Heart left ventricle (tissue), 13 donors: ENCODE results near the gene ZNF664.

Experiments used
- CTCF ChIP-seq, 12 donors: fragments of 200-600 bp; sonication (generic) in 4 of 12; IDR thresholded peaks; one replicate each; pipeline versions ENCODE4 v1.5.0 to v1.8.0; 2018 to 2022; ENCODE audit warnings: antibody characterized with exemption in 12 of 12, mild to moderate bottlenecking in 5 of 12
- POLR2A ChIP-seq, 2 donors: fragments of 450-650 bp; IDR thresholded peaks; one replicate each; pipeline ENCODE4 v1.6.1; 2017; ENCODE audit warnings: antibody characterized with exemption in 2 of 2, mild to moderate bottlenecking in 2 of 2, moderate library complexity in 2 of 2
- donor health status: ischemic (EF 13 %, LVEDD 7.1; RV severe dilation, severe dysfunction).
- donor health status: DM: no; HTN: yes; CAD: no.
- donor health status: DM: no; HTN: no; CAD: no.
- donor health status: ischemic (EF 25% LVEDD 6.9; RV normal size, moderate dysfunction).
- donor health status: ischemic (EF 25% LVEDD 5.7; RV mildly dilated, moderate dysfunction).
- donor health status: ischemic (EF 35%, LVEDD 5.7; RV mildly dilated, moderate dysfunction).
- donor health status: nonischemic (EF 11% LVEDD 7.7; RV severe dilation, severe dysfunction).
- donor health status: DM: yes; HTN: yes; CAD: no.
- donor health status: PGD.
- donor health status: ischemic (EF 29% LVEDD 5.4; RV normal size, mild dysfunction).
- donor health status: nonischemic (EF 23%, LVEDD 6.1; RV moderate dilation, normal function).

GRCh38 chr12:123958876-123959275 lies 14.1 kb upstream of the ZNF664 start:
- TF ChIP-seq CTCF (IDR thresholded peaks at IDR 0.05) (no peak), POLR2A (IDR thresholded peaks at IDR 0.05) (no peak)
